ENCODE measurements around the gene EPS8L2. TPM values are rescaled to one million over a fixed set of nuclear protein-coding genes. Genes with fewer than 3 reads are reported as not detected.
A peak's percentile ranks its signal among the peaks of the same experiment; 100 is the strongest.

Gene EPS8L2
- total and polyA plus RNA-seq, 9 of the 15 experiments (the other 6 are each of a cell fraction or from before 2014, with no cell fraction given), result 0.75 to 17.0 (median 3.7) TPM

DNA sequence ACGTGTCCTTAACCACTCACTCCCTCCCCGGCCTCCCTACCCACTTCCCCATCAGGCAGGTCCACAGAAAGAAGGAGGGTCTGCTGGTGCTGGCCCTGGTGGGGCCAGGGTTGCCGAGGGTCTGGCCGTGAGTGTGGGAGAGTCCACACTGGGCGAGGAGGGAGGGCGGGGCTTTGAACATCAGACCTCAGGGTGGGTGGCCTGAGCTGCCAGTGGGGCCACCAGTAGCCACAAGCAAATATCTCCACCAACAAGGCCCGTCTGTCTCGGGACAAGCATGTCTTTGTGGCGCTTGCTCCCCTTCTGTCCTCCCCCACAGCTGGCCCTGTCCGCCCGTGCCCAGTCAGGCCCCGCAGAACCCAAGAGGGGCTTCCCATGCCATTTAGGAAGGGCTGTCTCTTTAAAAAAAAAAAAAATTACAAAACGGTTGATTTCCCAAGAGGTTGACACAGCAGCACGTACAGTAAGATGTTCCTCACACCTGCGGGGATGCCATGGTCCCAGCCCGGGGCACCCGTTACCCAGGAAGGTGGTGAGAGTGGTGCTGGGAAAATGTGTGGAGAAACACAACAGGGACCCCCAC is 23.6 kb downstream of the EPS8L2 start:
- H3K36me3 ChIP-seq (ENCODE audit: control insufficient read depth, insufficient read depth, low read length), result no peaks in the 10 kb centered on the region
- peak overlapping the region in 1 of 2 experiments; percentile 9; a peak in 2 of 4 replicates for H3K9ac ChIP-seq (ENCODE audit: insufficient read depth in 1 of 2, low read depth in 2 of 2, low read length in 2 of 2)
- no peaks in the 10 kb centered on the region for H4K20me1 ChIP-seq (replicated peaks; ENCODE audit: control insufficient read depth, insufficient read depth, low read length)
- intact Hi-C loops (cut with micrococcal nuclease) (loop anchor here (5.0 kb wide), 2 partner anchors 68 to 177 kb away; partner anchors contain the start of gene SLC25A22), in situ Hi-C loops (cut with MboI) (no loop called here)
- no peaks in the 10 kb centered on the region for H3K9me1 ChIP-seq (ENCODE audit: control insufficient read depth, insufficient read depth, low read length)
- H3K79me2 ChIP-seq (ENCODE audit: control insufficient read depth, insufficient read depth, low read length), result no peaks in the 10 kb centered on the region; the same call in 1 of the 3 replicates
- WGBS (ENCODE audit: insufficient coverage, low coverage, missing lambda C conversion rate), result 45% methylated on average over 14 of the region's 17 CpGs
- ChIA-PET POLR2A (interaction anchor here (0.7 to 3.5 kb wide), 3 partner anchors 18 to 26 kb away, joined by 3 to 14 read pairs (median 3); partner anchors contain the start of gene TALDO1), CTCF (ENCODE audit: low intra/inter-chr PET ratio) (interaction anchor here (2.5 kb wide), 1 partner anchor 68 kb away, joined by 10 read pairs; the partner anchor contains the start of gene SLC25A22)
- peaks cover 33 to 58% of the 10 kb centered on the region in 2 experiments for H3K4me1 ChIP-seq (replicated peaks in 1 of 2; ENCODE audit: control insufficient read depth in 2 of 2, insufficient read depth in 2 of 2, low read length in 2 of 2)
- BruUV-seq (replicated peaks), result no TSS peak
- H2AFZ ChIP-seq (ENCODE audit: low read depth, low read length), result no peak overlapping the region
- TF ChIP-seq, protein P1, sequence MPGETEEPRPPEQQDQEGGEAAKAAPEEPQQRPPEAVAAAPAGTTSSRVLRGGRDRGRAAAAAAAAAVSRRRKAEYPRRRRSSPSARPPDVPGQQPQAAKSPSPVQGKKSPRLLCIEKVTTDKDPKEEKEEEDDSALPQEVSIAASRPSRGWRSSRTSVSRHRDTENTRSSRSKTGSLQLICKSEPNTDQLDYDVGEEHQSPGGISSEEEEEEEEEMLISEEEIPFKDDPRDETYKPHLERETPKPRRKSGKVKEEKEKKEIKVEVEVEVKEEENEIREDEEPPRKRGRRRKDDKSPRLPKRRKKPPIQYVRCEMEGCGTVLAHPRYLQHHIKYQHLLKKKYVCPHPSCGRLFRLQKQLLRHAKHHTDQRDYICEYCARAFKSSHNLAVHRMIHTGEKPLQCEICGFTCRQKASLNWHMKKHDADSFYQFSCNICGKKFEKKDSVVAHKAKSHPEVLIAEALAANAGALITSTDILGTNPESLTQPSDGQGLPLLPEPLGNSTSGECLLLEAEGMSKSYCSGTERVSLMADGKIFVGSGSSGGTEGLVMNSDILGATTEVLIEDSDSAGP (CRISPR knock-in tag; IDR thresholded peaks at IDR 0.05), result peak; percentile 66; the same call in 1 of the 2 replicates
- TF ChIP-seq ZBTB7A (IDR thresholded peaks at IDR 0.05; ENCODE audit: borderline replicate concordance, control insufficient read depth, low read depth, low read length) (0 out of 2 replicates have a peak, but pooled peaks have one; percentile 8), EP300 (IDR thresholded peaks at IDR 0.05; ENCODE audit: low read length) (no peak), POLR2AphosphoS2 (IDR thresholded peaks at IDR 0.05; ENCODE audit: low read length) (no peak), ZNF551 (CRISPR knock-in tag; IDR thresholded peaks at IDR 0.05) (no peak), L3MBTL2 (IDR thresholded peaks at IDR 0.05) (no peak), ZNF583 (CRISPR knock-in tag; IDR thresholded peaks at IDR 0.05) (no peak), ZNF384 (IDR thresholded peaks at IDR 0.05; ENCODE audit: low read depth, low read length) (peak; percentile 67), GTF2F1 (IDR thresholded peaks at IDR 0.05; ENCODE audit: low read depth, low read length) (no peak)
- no peaks in the 10 kb centered on the region for H3K27me3 ChIP-seq (ENCODE audit: control insufficient read depth in 2 of 2, insufficient read depth in 2 of 2, low read length in 2 of 2)
- ATAC-seq (no peak), FAIRE-seq (no peak), DNase-seq (ENCODE audit: extremely low read depth in 1 of 4, low spot score in 3 of 4) (peak in 1 of 4 experiments; percentile 17)
- H3K4me3 ChIP-seq, result no peak overlapping the region
- H3K27ac ChIP-seq (ENCODE audit: extremely low read depth, low read depth, low read length), result no peak overlapping the region
- no peaks in the 10 kb centered on the region for H3K9me3 ChIP-seq (replicated peaks; ENCODE audit: control insufficient read depth, insufficient read depth, low read depth, low read length)
- H3K4me2 ChIP-seq (ENCODE audit: insufficient read depth, low read length), result no peak overlapping the region
